ENCODE data around the gene ZSCAN23.
A peak's percentile ranks its signal among the peaks of the same experiment; 100 is the strongest.
"Not testable (repeated sequence)": the region's sequence is repeated elsewhere in the genome, so short reads cannot be mapped to it uniquely, and the experiment has no call there.

ZSCAN23 gene

DNA sequence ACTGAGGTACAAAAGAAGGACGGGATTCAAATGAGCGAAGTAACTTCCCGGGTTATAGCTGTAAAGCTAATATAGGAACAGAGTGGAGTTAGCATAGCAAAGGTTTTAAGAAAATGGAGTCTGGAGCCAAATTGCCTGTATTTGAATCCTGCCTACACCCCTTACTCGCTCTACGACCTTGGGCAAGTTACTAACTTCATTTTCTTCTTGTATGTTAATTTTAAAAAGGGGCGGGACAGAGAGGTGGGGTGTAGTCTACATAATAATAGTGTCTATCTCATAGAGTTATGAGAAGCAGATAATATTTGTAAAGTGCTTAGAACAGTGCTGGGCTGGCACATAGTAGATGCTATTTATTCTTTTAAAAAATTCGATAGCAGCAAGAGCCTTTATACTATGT lies 705 bp downstream of the ZSCAN23 start:
- DNase-seq (ENCODE audit: low spot score) (no peak), FAIRE-seq (no peak)

- no peak for DNase-seq (ENCODE audit: low spot score)
- no peak for FAIRE-seq
These were observed 6.9 kb downstream of the ZSCAN23 start for GRCh38 chr6:28436404-28436803.

- FAIRE-seq (no peak), DNase-seq (ENCODE audit: low spot score) (no peak)
These were observed 10.2 kb downstream of the ZSCAN23 start for GRCh38 chr6:28433119-28433518.

- FAIRE-seq: no peak
- no peak for DNase-seq (ENCODE audit: low spot score)
These were observed 13.5 kb downstream of the ZSCAN23 start for GRCh38 chr6:28429781-28430180.

DNA sequence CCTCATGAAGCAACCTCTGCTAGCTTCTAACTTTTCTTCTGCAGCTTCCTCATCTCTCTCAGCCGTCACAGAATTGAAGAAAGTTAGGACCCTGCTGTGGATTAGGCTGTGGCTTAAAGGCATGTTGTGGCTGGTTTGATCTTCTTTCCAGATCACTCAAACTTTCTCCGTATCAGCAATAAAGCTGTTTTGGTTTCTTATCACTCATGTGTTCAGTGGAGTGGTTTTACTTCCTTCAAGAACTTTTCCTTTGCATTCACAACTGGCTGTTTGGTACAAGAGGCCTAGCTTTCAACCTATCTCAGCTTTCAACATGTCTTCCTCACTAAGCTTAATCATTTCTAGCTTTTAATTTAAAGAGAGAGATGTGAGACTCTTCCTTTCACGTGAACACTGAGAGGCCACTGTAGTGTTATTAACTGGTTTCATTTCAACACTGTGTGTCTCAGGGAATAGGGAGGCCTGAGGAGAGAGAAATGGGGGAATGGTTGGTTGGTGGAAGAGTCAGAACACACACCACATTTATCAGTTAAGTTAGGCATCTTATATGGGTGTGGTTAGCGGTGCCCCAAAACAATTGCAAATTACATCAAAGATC lies 17.2 kb downstream of the ZSCAN23 start:
- DNase-seq (ENCODE audit: low spot score): no peak
- FAIRE-seq: no peak

- DNase-seq (ENCODE audit: low spot score) (no peak), FAIRE-seq (no peak)
These were observed 19.1 kb downstream of the ZSCAN23 start for GRCh38 chr6:28424163-28424562.

DNA sequence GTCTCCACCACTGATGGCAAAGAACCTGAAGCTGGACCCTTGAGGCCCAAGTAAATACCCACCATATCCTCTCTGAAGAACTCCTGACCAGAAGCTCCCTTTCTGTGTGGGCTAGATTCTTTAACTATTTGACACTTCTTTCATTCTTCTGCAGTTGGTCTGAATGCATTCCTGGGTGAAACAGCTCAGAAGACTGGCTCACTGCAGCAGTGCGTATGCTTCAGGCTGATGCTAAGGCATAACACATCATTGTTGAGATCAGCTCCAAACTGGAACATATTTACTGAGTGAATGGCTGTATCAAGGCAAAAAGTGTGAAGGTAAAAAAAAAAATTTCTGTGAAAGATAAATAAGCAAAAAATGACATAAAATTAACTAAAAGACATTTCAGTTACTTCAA lies 19.7 kb downstream of the ZSCAN23 start:
- DNase-seq (ENCODE audit: low spot score) (no peak), FAIRE-seq (no peak)

DNA sequence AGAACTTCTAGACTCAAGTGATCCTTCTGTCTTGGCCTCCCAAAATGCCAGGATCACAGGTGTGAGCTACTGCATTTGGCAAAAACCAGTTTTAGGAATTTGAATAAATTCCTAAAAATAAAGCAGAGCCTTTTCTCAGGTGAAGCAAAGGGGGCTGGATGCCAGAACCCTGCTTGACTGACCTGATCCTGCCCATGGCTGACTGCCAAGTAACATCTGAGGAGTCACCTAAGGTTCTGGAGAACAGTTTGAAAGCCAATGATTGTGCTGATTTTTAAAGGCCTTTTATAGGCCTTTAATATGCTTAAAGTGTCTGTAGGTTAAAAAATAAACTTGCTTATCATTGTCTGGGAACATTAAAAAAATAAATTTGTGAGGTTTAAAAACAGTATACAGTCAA lies 29.6 kb downstream of the ZSCAN23 start:
- DNase-seq (ENCODE audit: low spot score) (no peak), FAIRE-seq (no peak)

DNA sequence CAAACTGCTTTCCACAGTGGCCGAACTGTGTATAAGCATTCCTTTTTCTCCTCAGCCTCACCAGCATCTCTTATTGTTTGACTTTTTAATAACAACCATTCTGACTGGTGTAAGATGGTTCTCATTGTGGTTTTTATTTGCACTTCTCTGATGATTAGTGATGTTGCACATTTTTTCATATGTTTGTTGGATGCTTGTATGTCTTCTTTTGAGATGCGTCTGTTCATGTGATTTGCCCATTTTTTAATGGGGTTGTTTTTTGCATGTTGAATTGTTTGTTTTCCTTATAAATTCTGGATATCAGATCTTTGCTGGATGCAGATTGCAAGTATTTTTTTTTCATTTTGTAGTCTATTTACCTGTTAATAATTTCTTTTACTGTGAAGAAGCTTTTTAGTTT lies 32.5 kb downstream of the ZSCAN23 start:
- FAIRE-seq (no peak), DNase-seq (ENCODE audit: low spot score) (no peak)

DNA sequence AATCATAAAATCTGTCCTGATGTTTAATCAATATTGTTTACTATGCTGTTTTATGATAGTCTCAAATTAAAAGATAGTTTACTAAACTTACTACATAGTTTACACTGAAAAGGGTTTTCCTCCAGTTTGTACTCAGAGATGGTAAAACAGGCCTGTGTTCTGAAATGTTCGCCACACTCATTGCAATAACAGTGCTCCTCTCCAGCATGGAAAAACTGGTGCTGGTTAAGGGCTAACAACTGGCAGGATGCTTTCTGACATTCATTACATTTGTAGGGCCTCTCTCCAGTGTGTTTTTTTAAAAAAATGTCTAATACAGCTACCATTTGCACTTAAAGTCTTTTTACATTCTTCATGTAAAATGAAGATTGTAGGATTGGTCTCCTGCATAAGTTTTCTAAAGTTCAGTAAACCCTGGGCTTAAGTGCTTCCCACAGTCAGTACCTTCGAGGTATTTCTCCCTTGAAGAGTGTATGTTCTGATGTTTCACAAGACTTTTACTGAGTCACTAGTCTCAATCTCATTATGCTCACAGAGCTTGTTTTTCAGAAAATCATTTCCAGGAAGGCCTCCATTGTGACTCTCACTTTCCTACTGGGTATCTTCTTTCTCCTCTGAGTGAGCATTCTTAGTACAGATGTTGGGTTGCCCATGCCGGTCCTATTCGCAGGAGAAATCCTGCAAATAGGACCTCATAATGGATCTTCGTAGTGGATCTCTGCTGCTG lies 35.1 kb downstream of the ZSCAN23 start:
- DNase-seq (ENCODE audit: low spot score) (no peak), FAIRE-seq (no peak)

- DNase-seq (ENCODE audit: low spot score) (no peak), FAIRE-seq (no peak)
These were observed 35.9 kb downstream of the ZSCAN23 start for GRCh38 chr6:28407401-28407800.

GRCh38 chr6:28403923-28404322 lies 39.4 kb downstream of the ZSCAN23 start:
- not testable (repeated sequence) for DNase-seq (ENCODE audit: low spot score); FAIRE-seq

DNA sequence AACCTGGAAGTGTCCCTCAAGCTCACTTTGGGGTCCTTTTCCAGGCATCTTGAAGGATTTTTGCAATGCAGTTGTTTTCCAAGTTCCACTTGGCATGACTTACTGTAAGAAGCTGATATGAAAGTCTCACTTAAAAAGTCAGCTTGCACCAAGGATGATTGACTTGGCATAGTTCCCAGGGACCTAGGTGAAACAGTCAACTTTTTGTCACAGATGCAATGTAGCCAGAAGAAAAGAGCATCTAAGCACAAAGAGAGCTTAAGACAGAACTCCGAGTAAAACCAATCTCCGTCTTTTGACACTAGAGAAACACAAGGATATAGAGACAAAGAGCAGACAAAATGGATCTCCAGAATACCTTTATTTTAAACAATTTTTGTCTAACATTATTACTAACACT lies 41.1 kb downstream of the ZSCAN23 start:
- DNase-seq (ENCODE audit: low spot score) (no peak), FAIRE-seq (no peak)

DNA sequence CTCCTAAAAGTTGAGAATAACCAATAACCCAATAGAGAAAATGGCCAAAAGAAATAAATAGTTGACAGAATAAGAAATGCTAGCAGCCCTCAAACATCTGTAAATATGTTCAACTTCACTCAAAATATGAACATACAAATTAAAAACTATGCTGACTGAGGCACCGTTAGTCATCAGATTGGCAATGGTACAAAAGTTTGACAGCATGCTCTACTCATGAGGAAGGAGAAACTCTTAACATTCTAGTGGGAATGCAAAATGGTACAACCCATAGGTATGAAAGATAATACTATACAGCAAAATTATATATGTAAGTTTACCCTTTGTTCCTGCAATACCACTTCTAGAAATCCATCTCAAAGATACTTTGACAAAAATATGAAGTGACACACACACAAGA lies 42.1 kb downstream of the ZSCAN23 start:
- no peak for DNase-seq (ENCODE audit: low spot score)
- FAIRE-seq: no peak

DNA sequence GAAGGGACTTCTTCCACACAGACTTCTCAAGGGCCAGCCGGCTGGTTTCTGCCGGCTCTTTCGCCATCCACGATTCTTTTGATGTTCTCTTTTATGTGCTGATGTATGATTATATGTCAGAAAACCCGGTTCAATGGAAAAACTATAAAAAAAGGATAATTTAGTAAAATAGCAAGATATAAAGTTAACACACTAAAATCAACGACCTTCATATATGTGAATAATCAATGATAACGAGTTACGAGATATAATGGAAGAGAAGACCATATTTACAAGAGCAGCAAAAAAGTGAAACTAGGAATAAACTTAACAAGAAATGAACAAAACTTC lies 43.2 kb downstream of the ZSCAN23 start:
- no peak for FAIRE-seq
- no peak for DNase-seq (ENCODE audit: low spot score)

DNA sequence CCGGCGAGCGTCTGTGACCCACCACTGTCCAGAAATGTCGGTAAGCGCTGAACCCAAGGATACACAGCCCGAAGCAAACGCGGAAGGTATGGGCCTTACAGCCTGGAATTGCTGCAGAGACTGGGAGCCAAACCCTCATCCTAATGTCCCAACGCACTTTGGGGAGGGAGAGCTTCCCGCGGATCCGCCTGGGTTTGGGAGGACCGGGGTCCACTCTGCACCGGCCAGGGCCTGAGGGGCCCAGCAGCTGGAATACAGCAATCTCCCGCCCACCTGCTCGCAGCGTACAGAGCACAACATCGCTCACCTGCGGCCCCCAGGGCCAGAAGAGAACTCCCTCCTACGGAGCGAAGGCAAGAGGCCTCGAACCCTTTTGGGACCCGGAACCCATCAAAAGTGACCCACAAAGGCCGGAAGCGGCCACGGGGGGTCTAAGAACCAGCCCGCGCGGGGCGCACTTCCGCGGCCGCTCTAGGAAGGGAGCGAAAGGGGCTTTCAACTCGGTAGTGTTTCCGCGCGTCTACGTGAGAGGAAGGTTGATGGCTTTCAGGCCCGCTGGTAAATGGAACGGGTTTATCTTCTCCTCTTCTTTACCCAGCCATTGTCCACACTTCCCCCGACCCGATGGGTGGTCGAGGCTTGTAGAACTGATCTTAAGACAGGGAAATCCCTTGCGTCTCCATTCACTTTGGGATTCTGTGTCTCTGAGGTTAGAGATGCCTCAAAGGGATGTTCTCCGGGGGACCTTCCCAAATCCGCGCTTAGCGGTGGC lies 43.8 kb downstream of the ZSCAN23 start, which contains the start of gene ZSCAN12:
Gene ZSCAN12, minus strand, starts transcription at position 398 of the 772 bp plus-strand sequence. CDS start 1,342 bp downstream, outside the sequence.
- FAIRE-seq (no peak), DNase-seq (ENCODE audit: low spot score) (peak; percentile 87)

DNA sequence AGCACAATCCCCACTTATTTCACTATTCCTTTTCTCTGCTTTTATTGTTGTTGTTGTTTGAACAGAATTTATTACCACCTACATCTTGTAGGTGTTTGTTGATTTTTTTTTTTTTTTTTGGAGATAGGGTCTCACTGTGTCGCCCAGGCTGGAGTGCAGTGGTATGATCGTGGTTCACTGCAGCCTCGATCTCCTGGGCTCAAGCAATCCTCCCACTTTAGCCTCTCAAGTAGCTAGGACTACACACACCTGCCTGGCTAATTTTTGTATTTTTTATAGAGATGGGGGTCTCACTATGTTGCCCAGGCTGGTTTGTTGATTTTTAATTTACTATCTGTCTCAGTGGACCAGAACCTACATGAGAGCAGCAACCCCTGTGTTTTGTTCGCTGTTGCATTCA lies 47.4 kb downstream of the ZSCAN23 start:
- no peak for FAIRE-seq
- no peak for DNase-seq (ENCODE audit: low spot score)

DNA sequence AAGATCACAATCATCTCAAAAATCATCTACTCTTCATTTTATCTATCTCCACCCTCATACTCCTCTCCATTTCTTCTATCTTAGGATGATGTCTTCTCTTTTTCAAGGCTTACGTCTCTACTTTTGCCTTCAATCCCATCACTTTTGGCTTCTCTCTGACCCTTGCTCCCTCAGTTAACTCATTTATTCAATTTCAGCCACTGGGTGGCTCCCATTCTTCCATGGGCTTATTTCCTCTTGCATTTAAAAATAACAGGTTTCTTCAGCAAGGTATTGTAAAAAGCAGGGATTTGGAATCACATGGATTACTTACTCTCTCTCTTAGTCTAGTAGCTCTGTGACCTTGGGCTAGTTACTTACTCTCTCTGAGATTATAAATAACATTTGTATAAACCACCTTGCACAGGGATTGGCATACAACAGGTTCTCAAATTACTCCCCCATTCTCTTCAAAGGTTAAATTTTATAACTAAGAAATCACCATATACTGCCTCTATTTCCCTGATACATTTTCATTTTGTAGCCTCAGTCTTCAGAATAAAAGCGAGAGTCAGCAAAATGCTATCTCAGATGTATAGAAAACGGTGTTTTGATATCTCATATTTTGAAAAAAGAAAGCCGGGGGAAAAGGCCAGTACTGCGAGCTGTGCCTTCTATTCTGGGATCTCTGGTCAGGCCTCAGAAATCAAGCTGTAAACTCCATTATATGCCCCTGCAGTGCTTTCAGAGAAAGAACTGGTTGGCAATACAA lies 49.2 kb downstream of the ZSCAN23 start:
- DNase-seq (ENCODE audit: low spot score) (peak; percentile 13), FAIRE-seq (no peak)

DNA sequence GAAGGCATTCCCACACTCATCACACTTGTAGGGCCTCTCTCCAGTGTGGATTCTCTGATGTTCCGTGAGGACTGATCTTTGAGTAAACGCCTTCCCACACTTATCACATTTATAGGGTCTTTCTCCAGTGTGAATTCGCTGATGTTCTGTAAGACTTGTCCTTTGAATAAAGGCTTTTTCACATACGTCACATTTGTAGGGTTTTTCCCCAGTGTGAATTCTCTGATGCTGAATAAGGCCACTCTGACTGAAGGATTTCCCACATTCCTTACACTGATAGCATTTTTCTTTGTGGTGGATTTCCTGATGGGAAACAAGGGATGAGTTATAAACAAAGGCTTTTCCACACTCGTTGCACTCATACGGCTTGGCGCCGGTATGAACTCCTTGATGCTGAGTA lies 52.6 kb downstream of the ZSCAN23 start:
- DNase-seq (ENCODE audit: low spot score) (no peak), FAIRE-seq (no peak)

DNA sequence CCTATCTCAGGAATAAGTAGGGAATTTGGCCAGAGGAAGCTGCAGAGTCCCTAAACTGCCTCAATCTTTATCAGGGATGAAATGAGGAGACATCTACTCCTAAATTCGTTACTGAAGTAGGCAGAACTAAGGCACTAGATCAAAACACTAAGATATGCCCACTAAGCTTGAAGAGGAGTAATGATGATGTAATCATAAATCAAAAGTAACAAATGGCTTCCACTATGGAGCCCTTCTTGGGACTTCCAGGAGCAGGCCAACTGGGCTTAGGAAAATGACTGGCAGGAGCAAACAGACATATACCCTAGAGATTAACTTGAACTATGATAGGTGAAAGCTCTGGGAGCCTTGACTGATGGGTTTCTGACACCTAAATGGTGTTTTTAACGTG lies 59.2 kb downstream of the ZSCAN23 start:
- FAIRE-seq (no peak), DNase-seq (ENCODE audit: low spot score) (no peak)

DNA sequence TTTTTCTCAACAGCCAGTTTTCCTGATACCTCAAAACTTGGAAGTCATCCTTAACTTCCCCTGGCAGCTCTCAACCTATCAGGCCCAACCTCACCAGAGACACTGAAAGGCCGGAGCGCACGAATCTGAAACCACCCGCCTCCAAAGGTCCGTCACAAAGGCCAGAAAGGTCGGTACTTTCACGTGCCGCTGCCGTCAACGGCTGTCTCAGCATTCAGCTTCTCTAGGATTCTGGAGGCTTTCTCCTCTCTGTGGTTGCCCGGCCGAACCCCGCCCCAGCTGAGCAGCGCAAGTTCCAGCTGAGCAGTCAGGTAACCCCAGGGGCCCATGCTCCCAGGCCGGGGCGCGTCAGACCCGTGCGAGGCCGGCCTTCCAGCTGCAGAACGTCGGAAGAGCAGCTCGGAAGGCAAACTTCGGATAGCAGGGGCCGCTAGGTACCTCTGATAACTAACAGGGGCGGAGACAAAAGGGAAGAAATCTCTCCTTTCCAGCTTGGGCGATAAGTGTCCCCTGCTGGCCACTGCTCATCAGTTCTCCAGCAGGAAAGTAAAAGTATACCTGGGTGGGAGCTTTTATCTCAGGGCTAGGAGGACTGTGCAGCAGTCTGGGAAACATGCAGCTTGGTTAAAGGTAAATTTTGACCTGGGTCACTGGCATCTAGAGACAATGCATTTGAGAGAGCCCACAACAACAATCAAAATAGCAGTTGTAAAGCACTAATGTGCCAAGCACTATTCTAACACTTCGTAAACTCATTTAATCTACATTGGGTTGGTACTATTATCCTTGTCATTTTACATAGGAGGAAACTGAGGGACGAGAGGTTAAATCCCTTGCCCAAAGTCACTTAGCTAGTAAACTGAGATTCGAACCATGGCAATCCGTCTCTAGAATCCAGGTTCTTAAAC lies 59.8 kb downstream of the ZSCAN23 start:
- FAIRE-seq: no peak
- no peak for DNase-seq (ENCODE audit: low spot score)

Data from urothelium cell line (cell line).